ENCODE measurements around the gene USH2A. TPM values are rescaled to one million over a fixed set of nuclear protein-coding genes. Genes with fewer than 3 reads are reported as not detected.
A peak's percentile ranks its signal among the peaks of the same experiment; 100 is the strongest.

Gene USH2A
- total RNA-seq, 2 donors from 2014 or later = 0.62 to 3.1 TPM

DNA sequence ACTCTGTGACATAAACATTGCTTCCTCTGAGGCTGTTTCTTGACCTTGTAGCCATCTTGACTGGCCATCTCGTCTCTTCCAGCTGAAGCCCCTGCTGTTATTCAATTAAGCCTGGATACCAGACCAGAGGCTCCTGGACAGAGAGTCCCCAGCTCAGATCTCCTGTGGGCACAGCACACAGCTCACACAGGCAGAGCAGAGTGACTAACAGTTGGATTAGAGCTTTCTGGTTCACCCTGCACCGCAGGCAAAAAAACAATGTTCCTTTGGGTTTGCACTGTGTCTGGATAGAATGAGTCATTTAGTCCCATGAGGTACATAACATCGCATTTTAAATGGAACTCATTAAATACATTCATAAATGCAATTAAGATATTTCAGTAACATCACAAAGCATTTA, 33.4 kb upstream of the USH2A start:
- peak overlapping the region; percentile 57 for H3K27ac Mint-ChIP-seq
- H3K4me1 Mint-ChIP-seq = peaks cover 24% of the 10 kb centered on the region
- H3K4me1 ChIP-seq (ENCODE audit: control insufficient read depth, insufficient read depth, low read length) = peaks cover 7% of the 10 kb centered on the region

DNA sequence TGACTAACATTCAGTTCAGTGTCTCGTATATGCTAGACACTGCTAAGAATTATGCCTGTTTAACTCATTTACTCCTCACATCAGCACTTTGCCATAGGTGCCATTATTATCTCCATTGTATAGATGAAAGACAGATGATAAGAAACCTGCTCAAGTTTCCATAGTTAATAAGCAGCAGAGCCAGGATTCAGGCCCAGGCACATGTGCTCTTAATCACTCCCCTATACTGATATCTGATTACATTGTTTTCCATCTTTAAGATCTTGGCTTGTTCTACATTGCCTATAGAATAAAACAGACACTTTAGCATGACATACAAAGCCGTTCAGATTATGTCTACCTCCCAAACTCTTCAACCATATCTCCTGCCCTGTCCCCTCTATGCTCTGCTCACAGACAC, 30.5 kb upstream of the USH2A start:
- Mint-ChIP-seq H3K27me3 (ENCODE audit: insufficient read depth) (no peaks in the 10 kb centered on the region), H3K9me3 (no peaks in the 10 kb centered on the region), H3K4me3 (no peak overlapping the region), H3K36me3 (ENCODE audit: low read depth) (no peaks in the 10 kb centered on the region), H3K4me1 (peaks cover 8% of the 10 kb centered on the region), H3K27ac (no peak overlapping the region)
- no peak overlapping the region for H3K9ac ChIP-seq (ENCODE audit: extremely low read depth, low read length, poor library complexity, severe bottlenecking)
- no peaks in the 10 kb centered on the region for H3K9me3 ChIP-seq (ENCODE audit: control insufficient read depth, low read length)
- H3K4me1 ChIP-seq (ENCODE audit: control insufficient read depth, insufficient read depth, low read length) = peaks cover 3% of the 10 kb centered on the region
- WGBS, 2 experiments (ENCODE audit: insufficient coverage in 1 of 2, insufficient read length in 1 of 2) = 87 to 94% methylated on average over 2 of the region's 2 CpGs
- no peak for DNase-seq
- no peak overlapping the region for H3K27ac ChIP-seq (ENCODE audit: low read depth, low read length)
- H3K36me3 ChIP-seq (ENCODE audit: control insufficient read depth, insufficient read depth, low read length) = no peaks in the 10 kb centered on the region
- TF ChIP-seq, protein P1, sequence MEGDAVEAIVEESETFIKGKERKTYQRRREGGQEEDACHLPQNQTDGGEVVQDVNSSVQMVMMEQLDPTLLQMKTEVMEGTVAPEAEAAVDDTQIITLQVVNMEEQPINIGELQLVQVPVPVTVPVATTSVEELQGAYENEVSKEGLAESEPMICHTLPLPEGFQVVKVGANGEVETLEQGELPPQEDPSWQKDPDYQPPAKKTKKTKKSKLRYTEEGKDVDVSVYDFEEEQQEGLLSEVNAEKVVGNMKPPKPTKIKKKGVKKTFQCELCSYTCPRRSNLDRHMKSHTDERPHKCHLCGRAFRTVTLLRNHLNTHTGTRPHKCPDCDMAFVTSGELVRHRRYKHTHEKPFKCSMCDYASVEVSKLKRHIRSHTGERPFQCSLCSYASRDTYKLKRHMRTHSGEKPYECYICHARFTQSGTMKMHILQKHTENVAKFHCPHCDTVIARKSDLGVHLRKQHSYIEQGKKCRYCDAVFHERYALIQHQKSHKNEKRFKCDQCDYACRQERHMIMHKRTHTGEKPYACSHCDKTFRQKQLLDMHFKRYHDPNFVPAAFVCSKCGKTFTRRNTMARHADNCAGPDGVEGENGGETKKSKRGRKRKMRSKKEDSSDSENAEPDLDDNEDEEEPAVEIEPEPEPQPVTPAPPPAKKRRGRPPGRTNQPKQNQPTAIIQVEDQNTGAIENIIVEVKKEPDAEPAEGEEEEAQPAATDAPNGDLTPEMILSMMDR (conservative IDR thresholded peaks at IDR 0.05) = no peak
- H3K27me3 ChIP-seq (ENCODE audit: control insufficient read depth, insufficient read depth, low read length, poor library complexity, severe bottlenecking) = no peaks in the 10 kb centered on the region
- H3K4me3 ChIP-seq (ENCODE audit: low read length) = no peak overlapping the region

More for the DNA sequence above, 33.4 kb upstream of the USH2A start:
- Histone ChIP-seq H3K9me3 (ENCODE audit: control insufficient read depth, low read length) (no peaks in the 10 kb centered on the region), H3K4me3 (ENCODE audit: low read length) (no peak overlapping the region), H3K36me3 (ENCODE audit: control insufficient read depth, insufficient read depth, low read length) (no peaks in the 10 kb centered on the region), H3K27ac (ENCODE audit: low read depth, low read length) (no peak overlapping the region), H3K27me3 (ENCODE audit: control insufficient read depth, insufficient read depth, low read length, poor library complexity, severe bottlenecking) (no peaks in the 10 kb centered on the region), H3K9ac (ENCODE audit: extremely low read depth, low read length, poor library complexity, severe bottlenecking) (no peak overlapping the region)
- 67 to 82% methylated on average over 2 to 3 of the region's 3 CpGs for WGBS, 2 experiments (ENCODE audit: insufficient coverage in 1 of 2, insufficient read length in 1 of 2)
- H3K9me3 Mint-ChIP-seq = no peaks in the 10 kb centered on the region
- no peak for DNase-seq
- H3K4me3 Mint-ChIP-seq = no peak overlapping the region
- TF ChIP-seq, protein P1 (conservative IDR thresholded peaks at IDR 0.05) = no peak
- no peaks in the 10 kb centered on the region for H3K27me3 Mint-ChIP-seq (ENCODE audit: insufficient read depth)
- no peaks in the 10 kb centered on the region for H3K36me3 Mint-ChIP-seq (ENCODE audit: low read depth)

DNA sequence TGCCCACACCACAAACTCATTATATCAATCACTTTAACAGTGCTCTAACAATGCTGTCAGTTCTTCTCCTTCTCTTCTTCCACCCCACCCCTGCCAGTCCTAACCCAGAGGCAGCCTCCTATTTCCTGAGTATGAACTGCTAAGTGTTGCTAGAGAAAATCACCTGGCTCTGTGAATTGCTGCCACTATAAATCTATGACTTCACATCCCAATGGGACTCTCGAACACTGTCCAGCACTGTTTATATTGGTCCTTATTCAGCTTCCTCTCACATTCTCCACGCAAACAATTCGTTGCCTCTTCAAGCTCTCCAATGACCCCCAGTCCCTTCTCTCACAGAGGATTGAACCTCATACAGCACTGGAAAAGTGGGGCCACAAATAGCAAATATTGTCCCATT, 27.0 kb upstream of the USH2A start:
- H3K27ac ChIP-seq (ENCODE audit: low read depth, low read length) = no peak overlapping the region
- Mint-ChIP-seq H3K4me1 (peaks cover 3% of the 10 kb centered on the region), H3K27me3 (ENCODE audit: insufficient read depth) (no peaks in the 10 kb centered on the region), H3K36me3 (ENCODE audit: low read depth) (no peaks in the 10 kb centered on the region), H3K4me3 (no peak overlapping the region), H3K9me3 (no peaks in the 10 kb centered on the region), H3K27ac (no peak overlapping the region)
- 94 to 96% methylated on average over 2 to 3 of the region's 3 CpGs for WGBS, 2 experiments (ENCODE audit: insufficient coverage in 1 of 2, insufficient read length in 1 of 2)
- H3K4me1 ChIP-seq (ENCODE audit: control insufficient read depth, insufficient read depth, low read length) = no peaks in the 10 kb centered on the region
- no peak overlapping the region for H3K9ac ChIP-seq (ENCODE audit: extremely low read depth, low read length, poor library complexity, severe bottlenecking)
- DNase-seq = no peak
- H3K27me3 ChIP-seq (ENCODE audit: control insufficient read depth, insufficient read depth, low read length, poor library complexity, severe bottlenecking) = no peaks in the 10 kb centered on the region
- H3K9me3 ChIP-seq (ENCODE audit: control insufficient read depth, low read length) = no peaks in the 10 kb centered on the region
- TF ChIP-seq, protein P1 (conservative IDR thresholded peaks at IDR 0.05) = no peak
- H3K4me3 ChIP-seq (ENCODE audit: low read length) = no peak overlapping the region
- no peaks in the 10 kb centered on the region for H3K36me3 ChIP-seq (ENCODE audit: control insufficient read depth, insufficient read depth, low read length)

Data from endodermal cell (in vitro differentiated cells).